NCI-H187 (cell line): Measurements from ENCODE around the gene GRID1.
"Not testable (repeated sequence)": the region's sequence is repeated elsewhere in the genome, so short reads cannot be mapped to it uniquely, and the experiment has no call there.

Experiments
- DNase-seq, 2 experiments: peaks; one replicate each; lab custom pipeline; 2025; lab: John Stamatoyannopoulos, UW

GRID1 gene

GRCh38 chr10:86391986-86392722 is 25.6 kb upstream of the GRID1 start:
- no peak for DNase-seq

- DNase-seq, result no peak
Measured at GRCh38 chr10:86391236-86391840, 24.7 kb upstream of the GRID1 start.

- no peak for DNase-seq
Measured at GRCh38 chr10:86390337-86391120, 23.9 kb upstream of the GRID1 start.

GRCh38 chr10:86389441-86390193 is 23.0 kb upstream of the GRID1 start:
- no peak for DNase-seq

- DNase-seq, result not testable (repeated sequence)
Measured at GRCh38 chr10:86389109-86389440, 22.5 kb upstream of the GRID1 start.

- DNase-seq, result no peak
Measured at GRCh38 chr10:86388119-86388704, 21.6 kb upstream of the GRID1 start.

- no peak for DNase-seq
Measured at GRCh38 chr10:86387178-86387794, 20.7 kb upstream of the GRID1 start.

GRCh38 chr10:86385806-86386205 is 19.2 kb upstream of the GRID1 start:
- DNase-seq, result no peak

- no peak for DNase-seq
Measured at GRCh38 chr10:86377797-86378146, 11.2 kb upstream of the GRID1 start.

GRCh38 chr10:86376852-86377796 is 10.5 kb upstream of the GRID1 start:
- peak; percentile 15 to 35 for DNase-seq

- no peak for DNase-seq
Measured at GRCh38 chr10:86376403-86376802, 9.8 kb upstream of the GRID1 start.

GRCh38 chr10:86375204-86375603 is 8.6 kb upstream of the GRID1 start:
- no peak for DNase-seq

- no peak for DNase-seq
Measured at GRCh38 chr10:86374664-86375063, 8.1 kb upstream of the GRID1 start.

- DNase-seq, result no peak
Measured at GRCh38 chr10:86373828-86374227, 7.2 kb upstream of the GRID1 start.

GRCh38 chr10:86373251-86373650 is 6.7 kb upstream of the GRID1 start:
- DNase-seq, result no peak

GRCh38 chr10:86372784-86373239 is 6.2 kb upstream of the GRID1 start:
- DNase-seq, result no peak

GRCh38 chr10:86372119-86372783 is 5.7 kb upstream of the GRID1 start:
- DNase-seq, result no peak

GRCh38 chr10:86371691-86372090 is 5.1 kb upstream of the GRID1 start:
- DNase-seq, result no peak

GRCh38 chr10:86371116-86371515 is 4.5 kb upstream of the GRID1 start:
- DNase-seq, result no peak
